Ascending aorta (tissue), 2 donors: ENCODE results near the gene NAV2. TPM values are rescaled to one million over a fixed set of nuclear protein-coding genes. Genes with fewer than 3 reads are reported as not detected.

Experiments used
- DNase-seq, 2 donors: peaks; one replicate each; pipeline ENCODE4 v3.0.0-alpha.2; 2019; ENCODE audit warnings: low spot score in 2 of 2
- H3K27ac ChIP-seq, 2 donors: fragments of 200-600 bp; sonication (generic); one replicate each; pipeline ENCODE4 v1.5.1; 2016 to 2017; ENCODE audit warnings: mild to moderate bottlenecking in 1 of 2
- H3K27me3 ChIP-seq: fragments of 200-600 bp; sonication (generic); one replicate; pipeline ENCODE4 v1.5.1; 2017
- H3K36me3 ChIP-seq, 2 donors: fragments of 200-600 bp; sonication (generic); one replicate each; pipeline ENCODE4 v1.5.1; 2016
- H3K4me1 ChIP-seq, 2 donors: fragments of 200-600 bp; sonication (generic); one replicate each; pipeline ENCODE4 v1.5.1; 2016 to 2017; ENCODE audit warnings: mild to moderate bottlenecking in 1 of 2
- H3K4me3 ChIP-seq, 2 donors: fragments of 200-600 bp; sonication (generic); one replicate each; pipeline ENCODE4 v1.5.1; 2016 to 2017; ENCODE audit warnings: mild to moderate bottlenecking in 1 of 2
- H3K9me3 ChIP-seq, 2 donors: fragments of 200-600 bp; sonication (generic); one replicate each; pipeline ENCODE4 v1.5.1; 2016
- CTCF ChIP-seq, 3 experiments: fragments of 200-600 bp in 2 of 3; fragments of 450-650 bp in 1 of 3; sonication (generic) in 2 of 3; IDR thresholded peaks; one replicate each; pipeline ENCODE4 v1.5.1; 2016 to 2019; ENCODE audit warnings: antibody characterized with exemption in 3 of 3, mild to moderate bottlenecking in 1 of 3, moderate library complexity in 1 of 3
- intact Hi-C: fragments of 100-400 bp; cut with DNase I; formaldehyde crosslinking; loops from one replicate; pipeline ENCODE4 v1.15.1; 2023
- total RNA-seq: library from RNA; depleted of rRNA; stranded (reverse); fragments of >200 nt; gene quantifications from one replicate; pipeline ENCODE4 v1.1.0, GENCODE V29; 2016

The NAV2 gene
- total RNA-seq, 1 donor from 2014 or later = 62.6 TPM

GRCh38 chr11:20154381-20154780, 441.7 kb downstream of the NAV2 start:
- TF ChIP-seq CTCF (IDR thresholded peaks at IDR 0.05) = no peak
- H3K36me3 ChIP-seq = no peaks in the 10 kb centered on the region
- intact Hi-C loops = no loop called here
- H3K4me3 ChIP-seq = no peak overlapping the region
- no peak for DNase-seq
- peaks cover 0 to 9% of the 10 kb centered on the region in 2 donors for H3K4me1 ChIP-seq
- H3K9me3 ChIP-seq = no peaks in the 10 kb centered on the region
- no peak overlapping the region for H3K27ac ChIP-seq
- peaks cover 29% of the 10 kb centered on the region for H3K27me3 ChIP-seq

DNA sequence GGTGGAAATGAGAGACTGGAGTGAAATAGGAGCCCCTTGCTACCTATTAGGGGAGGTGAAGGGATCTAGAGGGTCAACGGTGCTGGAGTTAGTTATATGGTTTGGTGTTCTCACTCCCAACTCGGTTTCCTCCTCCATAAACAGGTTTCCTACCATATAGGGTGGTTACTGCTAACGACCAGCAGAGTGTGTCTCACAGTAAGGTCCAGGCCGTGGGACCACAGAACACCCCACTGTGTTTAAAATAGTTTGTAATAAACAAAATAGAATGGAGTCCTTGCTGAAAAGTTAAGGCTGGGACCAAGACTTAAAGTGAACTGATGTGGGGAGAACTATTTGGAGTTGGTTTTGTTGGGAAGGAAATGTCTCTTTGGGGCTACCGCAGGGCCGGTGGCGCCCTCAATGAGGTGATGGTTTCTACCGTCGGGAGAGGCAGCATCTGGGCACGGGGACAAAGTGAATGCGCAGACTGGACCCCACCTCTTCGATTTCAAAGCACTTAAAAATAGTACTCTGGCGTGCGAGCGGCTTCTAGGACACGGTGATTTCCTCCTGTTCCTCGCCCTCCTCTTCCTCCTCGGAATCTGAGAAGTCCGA, 443.1 kb downstream of the NAV2 start:
- Histone ChIP-seq H3K4me1 (peaks cover 0 to 9% of the 10 kb centered on the region in 2 donors), H3K27me3 (peaks cover 37% of the 10 kb centered on the region), H3K36me3 (no peaks in the 10 kb centered on the region), H3K9me3 (no peaks in the 10 kb centered on the region), H3K4me3 (no peak overlapping the region), H3K27ac (no peak overlapping the region)
- DNase-seq = no peak
- no peak for TF ChIP-seq CTCF (IDR thresholded peaks at IDR 0.05)
- intact Hi-C loops = no loop called here

GRCh38 chr11:20156280-20156875, 443.7 kb downstream of the NAV2 start:
- no peak for TF ChIP-seq CTCF (IDR thresholded peaks at IDR 0.05)
- Histone ChIP-seq H3K27me3 (peaks cover 37% of the 10 kb centered on the region), H3K36me3 (no peaks in the 10 kb centered on the region), H3K9me3 (no peaks in the 10 kb centered on the region), H3K4me1 (peaks cover 0 to 9% of the 10 kb centered on the region in 2 donors), H3K27ac (no peak overlapping the region), H3K4me3 (peak overlapping the region in 1 of 2 donors; percentile 36)
- intact Hi-C loops = no loop called here
- no peak for DNase-seq

DNA sequence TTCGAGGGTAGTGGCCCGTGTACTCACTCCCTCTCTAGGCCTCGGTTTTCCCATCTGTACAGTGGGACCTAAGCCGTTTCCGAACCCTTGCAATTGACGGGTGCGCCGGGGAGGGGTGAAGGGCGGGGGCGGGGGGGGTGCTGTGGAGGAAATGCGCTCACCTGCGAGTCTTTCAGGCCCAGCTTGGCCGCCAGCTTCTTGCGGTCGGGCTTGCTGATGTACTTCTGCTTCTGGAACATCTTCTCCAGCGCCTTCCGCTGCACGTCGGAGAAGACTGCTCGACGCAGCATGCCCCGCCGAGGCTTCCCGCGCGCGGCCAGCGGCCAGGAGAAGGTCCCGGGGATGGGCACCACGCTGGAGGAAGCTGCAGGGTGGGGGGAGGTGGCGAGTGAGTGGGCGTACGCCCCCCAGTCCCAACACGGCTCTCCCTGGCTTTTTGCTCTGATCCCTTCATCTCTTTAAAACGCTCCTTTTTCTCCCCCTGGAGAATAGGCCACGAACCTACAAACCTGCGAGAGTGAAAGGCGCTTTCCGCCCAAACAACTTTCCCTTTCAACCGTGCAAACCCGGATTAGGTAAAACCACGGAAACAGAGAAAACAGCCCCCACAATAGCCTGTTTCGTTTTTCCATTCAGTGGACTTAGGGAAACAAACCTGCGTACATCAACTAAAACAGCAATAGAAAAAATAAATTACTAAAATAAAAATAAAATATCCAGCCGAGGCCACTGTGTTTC, 444.4 kb downstream of the NAV2 start:
- H3K27me3 ChIP-seq = peaks cover 37% of the 10 kb centered on the region
- no peaks in the 10 kb centered on the region for H3K9me3 ChIP-seq
- H3K4me1 ChIP-seq = peaks cover 0 to 9% of the 10 kb centered on the region in 2 donors
- H3K36me3 ChIP-seq = no peaks in the 10 kb centered on the region
- no peak for DNase-seq
- intact Hi-C loops = no loop called here
- no peak overlapping the region for H3K27ac ChIP-seq
- H3K4me3 ChIP-seq = peak overlapping the region in 1 of 2 donors; percentile 36
- no peak for TF ChIP-seq CTCF (IDR thresholded peaks at IDR 0.05)

DNA sequence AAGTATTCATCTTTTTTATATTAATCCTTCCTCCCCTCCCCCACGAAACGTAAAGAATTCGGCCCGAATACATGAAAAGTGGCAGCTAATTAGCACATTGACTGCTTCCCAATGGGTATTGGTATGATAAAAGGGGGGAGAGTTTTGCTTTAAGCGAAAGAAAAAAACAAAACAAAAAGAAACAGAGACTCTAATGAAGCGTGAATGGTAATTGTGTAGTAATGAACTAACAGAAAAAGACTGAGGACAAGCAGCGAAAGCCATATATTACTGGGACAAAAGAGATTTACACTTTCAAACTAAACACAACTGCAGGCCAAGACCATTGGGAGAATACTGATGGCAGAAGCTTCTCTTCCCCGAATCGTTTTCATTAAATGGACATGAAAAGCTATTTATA, 445.1 kb downstream of the NAV2 start:
- Histone ChIP-seq H3K27me3 (peaks cover 42% of the 10 kb centered on the region), H3K4me1 (peaks cover 0 to 9% of the 10 kb centered on the region in 2 donors), H3K9me3 (no peaks in the 10 kb centered on the region), H3K36me3 (no peaks in the 10 kb centered on the region), H3K27ac (no peak overlapping the region), H3K4me3 (no peak overlapping the region)
- intact Hi-C loops = no loop called here
- no peak for TF ChIP-seq CTCF (IDR thresholded peaks at IDR 0.05)
- DNase-seq = no peak
